Ovary (tissue), 9 donors: ENCODE data around the gene CAP1. TPM values are rescaled to one million over a fixed set of nuclear protein-coding genes. Genes with fewer than 3 reads are reported as not detected.
"Not testable (repeated sequence)": the region's sequence is repeated elsewhere in the genome, so short reads cannot be mapped to it uniquely, and the experiment has no call there.

Source experiments
- DNase-seq, 5 donors: peaks; one replicate each; pipeline ENCODE4 v3.0.0-alpha.2; 2019 to 2020
- H3K27ac ChIP-seq, 2 donors: fragments of 200-600 bp; one replicate each; pipeline versions ENCODE4 v1.5.1 to v1.8.0; 2019 to 2022
- H3K27me3 ChIP-seq: fragments of 200-600 bp; one replicate; pipeline ENCODE4 v1.8.0; 2022
- H3K36me3 ChIP-seq: fragments of 200-600 bp; sonication (generic); one replicate; pipeline ENCODE4 v1.5.1; 2019
- H3K4me1 ChIP-seq: one replicate; pipeline ENCODE4 v1.8.1; 2013; ENCODE audit warnings: mild to moderate bottlenecking, moderate library complexity; ENCODE audit not compliant: insufficient read depth
- H3K4me3 ChIP-seq: fragments of 200-600 bp; sonication (generic); one replicate; pipeline ENCODE4 v1.5.1; 2017
- H3K9me3 ChIP-seq, 2 donors: fragments of 200-600 bp in 1 of 2; sonication (generic) in 1 of 2; one replicate each; pipeline versions ENCODE4 v1.5.1 to v1.8.1; 2013 to 2019; ENCODE audit warnings: mild to moderate bottlenecking in 1 of 2, moderate library complexity in 1 of 2
- EP300 ChIP-seq: sonication (generic); formaldehyde crosslinking; IDR thresholded peaks from one replicate; pipeline ENCODE4 v1.6.1; 2017; ENCODE audit warnings: antibody characterized with exemption
- POLR2A ChIP-seq: fragments of 450-650 bp; IDR thresholded peaks from one replicate; pipeline ENCODE4 v1.6.1; 2017; ENCODE audit warnings: antibody characterized with exemption, mild to moderate bottlenecking, moderate library complexity
- WGBS, 3 donors: extraction: QIAGEN DNeasy Blood & Tissue Kit in 1 of 3; methylation state at CpG; one replicate each; pipeline versions ENCODE4 v1.1.5 to v1.1.7; 2013 to 2017; 5-methylcytosine and 5-hydroxymethylcytosine counted together
- intact Hi-C, 4 donors: fragments of 100-400 bp; cut with DNase I; formaldehyde crosslinking; loops; one replicate each; pipeline versions ENCODE4 v1.11.0 to v1.15.1; 2022 to 2023
- polyA plus RNA-seq, 2 donors: library from polyadenylated mRNA; stranded (reverse); fragments of 200-250 nt in 1 of 2; fragments of 350-450 nt in 1 of 2; fragmentation: Illumina TruSeq in 1 of 2; extraction: RNeasy Lipid Tissue Mini Kit (QIAGEN cat#74804) in 1 of 2; gene quantifications; one replicate each; pipeline ENCODE4 v1.2.3, GENCODE V29; 2013 to 2014
- total RNA-seq, 7 donors: library from RNA; depleted of rRNA in 2 of 7; stranded (reverse); fragments of >200 nt in 2 of 7; fragmentation: NEBNext Ultra II Directional in 3 of 7; extraction: Animal tissue kit (Norgen Biotek cat#: 25700) in 3 of 7; gene quantifications; one replicate each; pipeline versions ENCODE4 v1.1.0 to v1.2.4, GENCODE V29; 2016 to 2023
- TF ChIP-seq, protein P1 (sequence below), 3 donors: fragments of 450-650 bp in 2 of 3; fragments of 200-600 bp in 1 of 3; IDR thresholded peaks; one replicate each; pipeline versions ENCODE4 v1.5.1 to v1.8.0; 2016 to 2022; ENCODE audit warnings: antibody characterized with exemption in 3 of 3, mild to moderate bottlenecking in 1 of 3
- donor health status: DM: no; HTN: no; CAD: no; lungs with moderate emphysema.
- donor health status: DM: no; HTN: no; CAD: no.
- donor health status: Bipolar disorder and iron deficiency.
- donor health status: DM: yes; HTN: yes; CAD: no.
- donor health status: DM: no; HTN: no; CAD: no.
- donor health status: DM: yes; HTN: yes; CAD: no.

Gene CAP1
- total and polyA plus RNA-seq, 9 donors: 76.8 to 325 (median 194) TPM

- H3K27ac ChIP-seq: no peak overlapping the region
- no peak overlapping the region for H3K4me3 ChIP-seq
- H3K27me3 ChIP-seq: no peaks in the 10 kb centered on the region
- no peaks in the 10 kb centered on the region for H3K9me3 ChIP-seq
- 15 to 18% (median 15%) methylated on average over 4 of the region's 4 CpGs for WGBS, 3 donors
- no peaks in the 10 kb centered on the region for H3K36me3 ChIP-seq
- TF ChIP-seq, protein P1, sequence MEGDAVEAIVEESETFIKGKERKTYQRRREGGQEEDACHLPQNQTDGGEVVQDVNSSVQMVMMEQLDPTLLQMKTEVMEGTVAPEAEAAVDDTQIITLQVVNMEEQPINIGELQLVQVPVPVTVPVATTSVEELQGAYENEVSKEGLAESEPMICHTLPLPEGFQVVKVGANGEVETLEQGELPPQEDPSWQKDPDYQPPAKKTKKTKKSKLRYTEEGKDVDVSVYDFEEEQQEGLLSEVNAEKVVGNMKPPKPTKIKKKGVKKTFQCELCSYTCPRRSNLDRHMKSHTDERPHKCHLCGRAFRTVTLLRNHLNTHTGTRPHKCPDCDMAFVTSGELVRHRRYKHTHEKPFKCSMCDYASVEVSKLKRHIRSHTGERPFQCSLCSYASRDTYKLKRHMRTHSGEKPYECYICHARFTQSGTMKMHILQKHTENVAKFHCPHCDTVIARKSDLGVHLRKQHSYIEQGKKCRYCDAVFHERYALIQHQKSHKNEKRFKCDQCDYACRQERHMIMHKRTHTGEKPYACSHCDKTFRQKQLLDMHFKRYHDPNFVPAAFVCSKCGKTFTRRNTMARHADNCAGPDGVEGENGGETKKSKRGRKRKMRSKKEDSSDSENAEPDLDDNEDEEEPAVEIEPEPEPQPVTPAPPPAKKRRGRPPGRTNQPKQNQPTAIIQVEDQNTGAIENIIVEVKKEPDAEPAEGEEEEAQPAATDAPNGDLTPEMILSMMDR (IDR thresholded peaks at IDR 0.05): no peak
- TF ChIP-seq EP300: no peak
- no peak for TF ChIP-seq POLR2A
- DNase-seq: peak; percentile 44 to 77 (median 56)
- no peaks in the 10 kb centered on the region for H3K4me1 ChIP-seq
- intact Hi-C loops: no loop called here
Measured at GRCh38 chr1:40036574-40036973, 4.0 kb upstream of the CAP1 start.

GRCh38 chr1:40037254-40037653 is 3.3 kb upstream of the CAP1 start:
- DNase-seq, H3K9me3 ChIP-seq, H3K27me3 ChIP-seq, intact Hi-C loops, H3K4me1 ChIP-seq, H3K27ac ChIP-seq, H3K36me3 ChIP-seq, H3K4me3 ChIP-seq: not testable (repeated sequence)
- 85 to 98% (median 94%) methylated on average over 8 of the region's 8 CpGs for WGBS, 3 donors

GRCh38 chr1:40038697-40039096 is 1.8 kb upstream of the CAP1 start:
- Histone ChIP-seq H3K4me3 (no peak overlapping the region), H3K9me3 (no peaks in the 10 kb centered on the region), H3K27me3 (no peaks in the 10 kb centered on the region), H3K4me1 (peaks cover 2% of the 10 kb centered on the region), H3K27ac (peak overlapping the region; percentile 8 to 89), H3K36me3 (no peaks in the 10 kb centered on the region)
- no peak for TF ChIP-seq POLR2A
- TF ChIP-seq, protein P1 (IDR thresholded peaks at IDR 0.05): no peak
- TF ChIP-seq EP300: no peak
- 63 to 80% (median 77%) methylated on average over 3 of the region's 3 CpGs for WGBS, 3 donors
- no peak for DNase-seq
- intact Hi-C loops: no loop called here

- Histone ChIP-seq H3K9me3 (no peaks in the 10 kb centered on the region), H3K27ac (peak overlapping the region; percentile 57 to 89), H3K4me3 (peak overlapping the region; percentile 99), H3K4me1 (peaks cover 2% of the 10 kb centered on the region), H3K27me3 (no peaks in the 10 kb centered on the region), H3K36me3 (no peaks in the 10 kb centered on the region)
- TF ChIP-seq POLR2A: no peak
- TF ChIP-seq EP300: no peak
- TF ChIP-seq, protein P1 (IDR thresholded peaks at IDR 0.05): no peak
- DNase-seq: no peak
- 1 to 2% (median 2%) methylated on average over 10 of the region's 10 CpGs for WGBS, 3 donors
- intact Hi-C loops: no loop called here
Measured at GRCh38 chr1:40039245-40039756, 1.2 kb upstream of the CAP1 start.

DNA sequence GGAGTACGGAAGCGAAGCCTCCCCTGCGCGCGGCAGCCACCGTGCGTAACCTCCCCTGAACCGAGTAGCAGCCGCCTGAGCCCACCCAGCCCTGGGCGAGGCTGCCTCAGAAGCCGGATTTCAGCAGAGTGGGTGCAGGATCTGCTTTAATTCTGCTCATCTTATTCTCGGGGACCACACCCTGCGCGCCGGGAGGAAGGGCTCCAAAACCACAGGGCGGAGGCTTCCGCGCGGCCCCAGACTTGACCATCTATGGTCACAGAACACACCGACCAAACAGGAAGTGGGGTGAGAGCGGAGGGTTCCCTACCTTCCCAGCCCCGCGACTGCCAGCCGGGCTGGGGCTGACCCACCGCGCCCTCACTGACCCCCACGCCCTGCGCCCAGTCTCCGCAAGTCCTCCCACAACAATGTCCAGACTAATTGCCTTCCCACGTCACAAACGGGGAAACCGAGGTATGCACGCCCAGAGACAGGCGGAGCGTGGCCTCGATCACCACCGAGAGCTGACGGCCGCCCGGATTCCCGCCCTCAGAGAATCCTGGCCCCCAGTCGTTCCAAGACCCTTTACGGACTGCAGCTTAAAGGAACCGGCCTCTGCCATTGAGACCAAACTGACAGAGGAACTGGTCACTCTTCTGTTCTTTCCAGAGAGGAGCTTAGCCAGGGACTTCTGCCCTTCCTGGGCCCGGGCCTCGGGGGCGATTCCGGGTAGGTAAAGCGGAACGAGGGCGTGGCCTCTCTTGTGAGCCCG is 595 bp upstream of the CAP1 start:
- peak overlapping the region; percentile 57 to 89 for H3K27ac ChIP-seq
- no peaks in the 10 kb centered on the region for H3K9me3 ChIP-seq
- H3K4me3 ChIP-seq: peak overlapping the region; percentile 99
- peaks cover 2% of the 10 kb centered on the region for H3K4me1 ChIP-seq
- WGBS, 3 donors: 0% methylated on average over 41 to 52 of the region's 52 CpGs
- DNase-seq: peak; percentile 78 to 90 (median 82)
- H3K27me3 ChIP-seq: no peaks in the 10 kb centered on the region
- no peaks in the 10 kb centered on the region for H3K36me3 ChIP-seq
- intact Hi-C loops: no loop called here
- TF ChIP-seq EP300 (peak; percentile 49), POLR2A (peak; percentile 97)
- TF ChIP-seq, protein P1 (IDR thresholded peaks at IDR 0.05): peak in 1 of 3 donors; percentile 5
